Measurements from ENCODE around the gene TOB1. TPM values are rescaled to one million over a fixed set of nuclear protein-coding genes. Genes with fewer than 3 reads are reported as not detected.

Gene TOB1
- total RNA-seq, 1 donor from 2014 or later = 8.2 TPM

GRCh38 chr17:50848039-50848438 lies 18.1 kb downstream of the TOB1 start:
- no peak for DNase-seq (ENCODE audit: extremely low read depth, low read depth, low spot score)

GRCh38 chr17:50847566-50847965 lies 18.6 kb downstream of the TOB1 start:
- no peak for DNase-seq (ENCODE audit: extremely low read depth, low read depth, low spot score)

- DNase-seq (ENCODE audit: extremely low read depth, low read depth, low spot score) = no peak
Measured at GRCh38 chr17:50845240-50846147, 20.7 kb downstream of the TOB1 start.

- DNase-seq (ENCODE audit: extremely low read depth, low read depth, low spot score) = no peak
Measured at GRCh38 chr17:50844117-50844700, 21.9 kb downstream of the TOB1 start.

GRCh38 chr17:50843150-50843905 lies 22.8 kb downstream of the TOB1 start:
- no peak for DNase-seq (ENCODE audit: extremely low read depth, low read depth, low spot score)

- DNase-seq (ENCODE audit: extremely low read depth, low read depth, low spot score) = no peak
Measured at GRCh38 chr17:50842506-50843149, 23.5 kb downstream of the TOB1 start.

GRCh38 chr17:50841949-50842354 lies 24.2 kb downstream of the TOB1 start:
- DNase-seq (ENCODE audit: extremely low read depth, low read depth, low spot score) = no peak

GRCh38 chr17:50841277-50841948 lies 24.7 kb downstream of the TOB1 start:
- no peak for DNase-seq (ENCODE audit: extremely low read depth, low read depth, low spot score)

- no peak for DNase-seq (ENCODE audit: extremely low read depth, low read depth, low spot score)
Measured at GRCh38 chr17:50840311-50840851, 25.8 kb downstream of the TOB1 start.

- DNase-seq (ENCODE audit: extremely low read depth, low read depth, low spot score) = no peak
Measured at GRCh38 chr17:50839591-50840310, 26.4 kb downstream of the TOB1 start.

- DNase-seq (ENCODE audit: extremely low read depth, low read depth, low spot score) = no peak
Measured at GRCh38 chr17:50837980-50838954, 27.9 kb downstream of the TOB1 start.

GRCh38 chr17:50837286-50837979 lies 28.7 kb downstream of the TOB1 start:
- no peak for DNase-seq (ENCODE audit: extremely low read depth, low read depth, low spot score)

- no peak for DNase-seq (ENCODE audit: extremely low read depth, low read depth, low spot score)
Measured at GRCh38 chr17:50836826-50837225, 29.3 kb downstream of the TOB1 start.

GRCh38 chr17:50835301-50836234 lies 30.6 kb downstream of the TOB1 start, which contains the start of gene WFIKKN2:
Gene WFIKKN2 (plus strand): TSS chr17:50835586. CDS start chr17:50835938, 352 bp downstream.
- no peak for DNase-seq (ENCODE audit: extremely low read depth, low read depth, low spot score)

GRCh38 chr17:50834429-50835300 lies 31.5 kb downstream of the TOB1 start:
- DNase-seq (ENCODE audit: extremely low read depth, low read depth, low spot score) = no peak
